SU-DHL-6 (cell line): ENCODE measurements around the gene ACADS.

ENCODE experiments used
- H2AFZ ChIP-seq: fragments of 200-600 bp; sonication (generic); 2 replicates; pipeline ENCODE4 v1.6.1; 2014; ENCODE audit warnings: low read depth, mild to moderate bottlenecking, moderate library complexity, mixed read lengths, antibody characterized with exemption, low read length; ENCODE audit not compliant: severe bottlenecking
- H3F3A ChIP-seq: fragments of 200-600 bp; shearing (Covaris generic); 2 replicates; pipeline ENCODE4 v1.6.0; 2016; ENCODE audit warnings: antibody characterized with exemption, mild to moderate bottlenecking; ENCODE audit not compliant: insufficient read depth
- H3K27ac ChIP-seq: fragments of 200-600 bp; sonication (generic); 2 replicates; pipeline ENCODE4 v1.5.1; 2016; ENCODE audit warnings: low read depth, mild to moderate bottlenecking, low read length, moderate library complexity, mixed read lengths
- H3K27me3 ChIP-seq: fragments of 200-600 bp; sonication (generic), shearing (Covaris generic); 2 replicates; pipeline ENCODE4 v1.6.0; 2014; ENCODE audit warnings: mild to moderate bottlenecking, low read length
- H3K36me3 ChIP-seq: fragments of 200-600 bp; sonication (generic); 2 replicates; pipeline ENCODE4 v1.6.1; 2014; ENCODE audit warnings: mild to moderate bottlenecking, low read length, mixed read lengths
- H3K4me2 ChIP-seq: fragments of 300-600, 200-600 bp; shearing (Covaris generic), sonication (generic); 2 replicates; pipeline ENCODE4 v1.6.0; 2014; ENCODE audit warnings: low read length, low read depth, mild to moderate bottlenecking; ENCODE audit not compliant: poor library complexity, severe bottlenecking
- H3K4me3 ChIP-seq: fragments of 200-600 bp; sonication (generic); 2 replicates; pipeline ENCODE4 v1.5.1; 2014; ENCODE audit warnings: antibody characterized with exemption, low read length, mild to moderate bottlenecking, mixed read lengths; ENCODE audit not compliant: insufficient read depth, poor library complexity, severe bottlenecking
- H3K79me2 ChIP-seq: fragments of 200-600 bp; sonication (generic); 2 replicates; pipeline ENCODE4 v1.6.1; 2014; ENCODE audit warnings: mild to moderate bottlenecking, low read length, moderate library complexity; ENCODE audit not compliant: insufficient read depth
- H3K9ac ChIP-seq: fragments of 200-600 bp; sonication (generic); 2 replicates; pipeline ENCODE4 v1.7.0; 2014; ENCODE audit warnings: mild to moderate bottlenecking, low read length
- H3K9me2 ChIP-seq: fragments of 200-600 bp; sonication (generic); replicated peaks from 2 replicates; pipeline ENCODE4 v1.6.1; 2014; ENCODE audit warnings: low read length; ENCODE audit not compliant: insufficient read depth
- H3K9me3 ChIP-seq: fragments of 200-600 bp; sonication (generic); 2 replicates; pipeline ENCODE4 v1.6.1; 2014; ENCODE audit warnings: low read length, mixed read lengths; ENCODE audit not compliant: insufficient read depth
- H4K20me1 ChIP-seq: fragments of 200-600 bp; sonication (generic); 2 replicates; pipeline ENCODE4 v1.6.1; 2014; ENCODE audit warnings: low read depth, mild to moderate bottlenecking, antibody characterized with exemption, low read length, moderate library complexity, mixed read lengths
- CTCF ChIP-seq: fragments of 200-600 bp; sonication (generic); IDR thresholded peaks from one replicate; pipeline ENCODE4 v1.5.1; 2017; ENCODE audit warnings: antibody characterized with exemption, mild to moderate bottlenecking, low read length, moderate library complexity; ENCODE audit not compliant: insufficient read depth, poor library complexity, severe bottlenecking
- EZH2phosphoT487 ChIP-seq: fragments of 200-600 bp; sonication (generic), shearing (Covaris generic); conservative IDR thresholded peaks from 2 replicates; pipeline ENCODE4 v1.6.1; 2018; ENCODE audit warnings: mild to moderate bottlenecking, antibody characterized with exemption, low read length, moderate library complexity, mixed read lengths

ACADS gene

DNA sequence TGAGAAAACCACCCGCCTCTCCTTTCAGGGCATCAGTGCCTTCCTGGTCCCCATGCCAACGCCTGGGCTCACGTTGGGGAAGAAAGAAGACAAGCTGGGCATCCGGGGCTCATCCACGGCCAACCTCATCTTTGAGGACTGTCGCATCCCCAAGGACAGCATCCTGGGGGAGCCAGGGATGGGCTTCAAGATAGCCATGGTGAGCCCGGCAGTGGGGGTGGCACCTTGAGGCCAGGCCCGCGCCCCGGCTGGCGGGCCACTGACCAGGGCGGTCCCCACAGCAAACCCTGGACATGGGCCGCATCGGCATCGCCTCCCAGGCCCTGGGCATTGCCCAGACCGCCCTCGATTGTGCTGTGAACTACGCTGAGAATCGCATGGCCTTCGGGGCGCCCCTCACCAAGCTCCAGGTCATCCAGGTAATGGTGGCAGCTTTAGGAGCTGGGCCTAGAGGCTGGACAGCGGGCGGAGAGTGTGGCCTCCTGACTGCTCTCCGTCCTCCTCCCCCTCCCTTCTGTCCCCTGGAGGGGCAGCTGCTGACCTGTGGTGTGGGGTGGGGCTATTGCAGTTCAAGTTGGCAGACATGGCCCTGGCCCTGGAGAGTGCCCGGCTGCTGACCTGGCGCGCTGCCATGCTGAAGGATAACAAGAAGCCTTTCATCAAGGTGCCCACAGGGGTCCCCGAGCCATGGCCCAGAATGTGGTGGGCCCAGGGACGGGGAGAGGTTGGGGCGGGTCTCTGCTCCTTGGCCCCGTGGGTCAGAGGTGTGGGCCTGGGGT is 12.8 kb downstream of the ACADS start:
- Histone ChIP-seq H2AFZ (no peak overlapping the region), H3K9me2 (no peaks in the 10 kb centered on the region), H3K27ac (no peak overlapping the region), H3K27me3 (no peaks in the 10 kb centered on the region), H3K4me2 (no peak overlapping the region), H3K79me2 (no peaks in the 10 kb centered on the region), H3K4me3 (no peak overlapping the region), H3K9ac (no peak overlapping the region), H4K20me1 (no peaks in the 10 kb centered on the region), H3F3A (no peaks in the 10 kb centered on the region), H3K9me3 (no peaks in the 10 kb centered on the region), H3K36me3 (no peaks in the 10 kb centered on the region)
- TF ChIP-seq EZH2phosphoT487 (no peak), CTCF (peak; percentile 2)

- no peak overlapping the region for H3K4me3 ChIP-seq
- H4K20me1 ChIP-seq, result no peaks in the 10 kb centered on the region
- H3K9me2 ChIP-seq, result no peaks in the 10 kb centered on the region
- no peak overlapping the region for H3K4me2 ChIP-seq
- no peak overlapping the region for H3K9ac ChIP-seq
- H3K27ac ChIP-seq, result no peak overlapping the region
- H2AFZ ChIP-seq, result no peak overlapping the region
- TF ChIP-seq EZH2phosphoT487 (no peak), CTCF (no peak)
- no peaks in the 10 kb centered on the region for H3K36me3 ChIP-seq
- no peaks in the 10 kb centered on the region for H3K27me3 ChIP-seq
- no peaks in the 10 kb centered on the region for H3K79me2 ChIP-seq
- no peaks in the 10 kb centered on the region for H3F3A ChIP-seq
- H3K9me3 ChIP-seq, result no peaks in the 10 kb centered on the region
Measured at GRCh38 chr12:120739031-120739762, 13.6 kb downstream of the ACADS start.

DNA sequence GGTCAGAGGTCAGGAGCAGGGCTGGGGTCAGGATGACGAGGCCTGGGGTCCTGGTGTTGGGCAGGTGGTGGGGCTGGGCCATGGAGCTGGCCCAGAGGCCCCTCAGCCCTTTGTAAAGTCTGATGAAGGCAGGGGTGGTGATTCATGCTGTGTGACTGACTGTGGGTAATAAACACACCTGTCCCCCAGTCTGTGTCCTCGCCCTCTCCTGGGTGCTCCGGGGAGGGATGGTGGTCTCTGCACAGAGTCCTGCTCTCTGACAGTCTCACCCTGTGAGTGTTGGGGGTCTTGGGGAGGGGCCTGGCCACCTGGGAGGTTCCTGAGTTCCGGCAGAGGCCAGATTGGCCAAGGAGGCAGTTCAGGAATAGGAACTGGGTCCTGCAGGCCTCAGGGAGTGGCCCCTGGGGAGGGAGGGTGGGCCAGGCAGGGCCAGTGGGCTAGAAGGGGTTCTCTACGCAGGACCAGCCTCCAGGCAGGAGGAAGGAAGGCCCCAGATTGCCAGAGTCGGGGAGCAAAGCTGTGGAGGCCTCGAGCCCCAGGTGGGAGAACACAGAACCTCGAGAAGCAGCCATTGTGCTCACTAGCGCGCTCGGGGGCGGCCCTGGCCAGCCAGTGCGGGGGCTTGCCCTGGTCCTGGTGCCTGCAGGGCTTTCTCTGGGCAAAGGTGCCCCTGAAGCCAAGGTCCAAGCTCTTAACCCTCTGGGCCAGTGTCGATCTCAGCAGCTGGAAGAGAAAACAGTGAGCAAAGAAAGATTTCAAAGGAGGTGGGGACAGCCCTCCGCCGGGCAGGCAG is 14.4 kb downstream of the ACADS start:
- TF ChIP-seq EZH2phosphoT487 (no peak), CTCF (no peak)
- Histone ChIP-seq H3K79me2 (no peaks in the 10 kb centered on the region), H3K36me3 (no peaks in the 10 kb centered on the region), H3F3A (no peaks in the 10 kb centered on the region), H3K4me2 (no peak overlapping the region), H3K27me3 (no peaks in the 10 kb centered on the region), H4K20me1 (no peaks in the 10 kb centered on the region), H3K27ac (no peak overlapping the region), H3K9me2 (no peaks in the 10 kb centered on the region), H3K4me3 (no peak overlapping the region), H3K9ac (no peak overlapping the region), H3K9me3 (no peaks in the 10 kb centered on the region), H2AFZ (no peak overlapping the region)
